Esophagus muscularis mucosa (tissue), 4 donors: ENCODE measurements around the gene CEP170B. TPM values are rescaled to one million over a fixed set of nuclear protein-coding genes. Genes with fewer than 3 reads are reported as not detected.

ENCODE experiments used
- DNase-seq: peaks from one replicate; pipeline ENCODE4 v3.0.0-alpha.2; 2017; ENCODE audit errors: extremely low spot score
- H3K27ac ChIP-seq, 4 donors: fragments of 200-600 bp; sonication (generic); replicated peaks in 1 of 4; 1 replicate in 3 of 4; 2 replicates in 1 of 4; pipeline ENCODE4 v1.5.1; 2016 to 2019; ENCODE audit warnings: mild to moderate bottlenecking in 1 of 4
- H3K27me3 ChIP-seq, 4 donors: fragments of 200-600 bp; sonication (generic); one replicate each; pipeline versions ENCODE4 v1.5.1 to v1.6.0; 2016 to 2019
- H3K36me3 ChIP-seq, 4 donors: fragments of 200-600 bp; sonication (generic); one replicate each; pipeline ENCODE4 v1.5.1; 2016 to 2019
- H3K4me1 ChIP-seq, 4 donors: fragments of 200-600 bp; sonication (generic); one replicate each; pipeline ENCODE4 v1.5.1; 2016 to 2019
- H3K4me3 ChIP-seq, 4 donors: fragments of 200-600 bp; sonication (generic); 1 replicate in 2 of 4; 2 replicates in 2 of 4; pipeline ENCODE4 v1.5.1; 2016 to 2019; ENCODE audit warnings: mild to moderate bottlenecking in 4 of 4, moderate library complexity in 1 of 4
- H3K9me3 ChIP-seq, 4 donors: fragments of 200-600 bp; sonication (generic); 1 replicate in 3 of 4; 2 replicates in 1 of 4; pipeline ENCODE4 v1.5.1; 2016 to 2019
- CTCF ChIP-seq, 3 experiments: fragments of 200-600 bp in 2 of 3; fragments of 450-650 bp in 1 of 3; sonication (generic) in 2 of 3; IDR thresholded peaks; one replicate each; pipeline ENCODE4 v1.5.1; 2017 to 2019; ENCODE audit warnings: antibody characterized with exemption in 3 of 3, mild to moderate bottlenecking in 2 of 3, moderate library complexity in 1 of 3
- EP300 ChIP-seq: sonication (generic); formaldehyde crosslinking; IDR thresholded peaks from one replicate; pipeline ENCODE4 v1.6.1; 2017; ENCODE audit warnings: antibody characterized with exemption
- POLR2A ChIP-seq: fragments of 450-650 bp; IDR thresholded peaks from one replicate; pipeline ENCODE4 v1.6.1; 2017; ENCODE audit warnings: antibody characterized with exemption, moderate library complexity, mild to moderate bottlenecking, low read depth
- POLR2AphosphoS5 ChIP-seq, 2 donors: sonication (generic); formaldehyde crosslinking; IDR thresholded peaks; one replicate each; pipeline ENCODE4 v1.6.1; 2017; ENCODE audit warnings: antibody characterized with exemption in 2 of 2
- WGBS: methylation state at CpG from one replicate; pipeline ENCODE4 v1.1.5; 2018; 5-methylcytosine and 5-hydroxymethylcytosine counted together
- intact Hi-C: fragments of 100-400 bp; cut with DNase I; formaldehyde crosslinking; loops from one replicate; pipeline ENCODE4 v1.15.1; 2023
- total RNA-seq, 4 donors: library from RNA; depleted of rRNA; stranded (reverse); fragments of >200 nt; gene quantifications; one replicate each; pipeline versions ENCODE4 v1.1.0 to v1.2.1, GENCODE V29; 2016

Gene CEP170B
- total RNA-seq, 4 donors from 2014 or later, result 24.1 to 70.6 (median 45.7) TPM

GRCh38 chr14:104885031-104885972, 20.2 kb downstream of the CEP170B start:
- WGBS, result 96% methylated on average over 15 of the region's 38 CpGs
- Histone ChIP-seq H3K27ac (no peak overlapping the region), H3K9me3 (no peaks in the 10 kb centered on the region), H3K27me3 (no peaks in the 10 kb centered on the region), H3K4me1 (peaks cover 0 to 3% (median 0%) of the 10 kb centered on the region in 4 donors), H3K36me3 (peaks cover 5 to 88% (median 70%) of the 10 kb centered on the region in 4 donors), H3K4me3 (no peak overlapping the region)
- TF ChIP-seq POLR2AphosphoS5 (IDR thresholded peaks at IDR 0.05) (no peak), POLR2A (no peak), CTCF (IDR thresholded peaks at IDR 0.05) (no peak), EP300 (no peak)
- DNase-seq, result no peak
- intact Hi-C loops, result no loop called here

GRCh38 chr14:104885973-104886689, 21.1 kb downstream of the CEP170B start:
- WGBS, result 83% methylated on average over 9 of the region's 40 CpGs
- H3K27ac ChIP-seq, result no peak overlapping the region
- peaks cover 0 to under 1% (median 0%) of the 10 kb centered on the region in 4 donors for H3K4me1 ChIP-seq
- no peak for TF ChIP-seq POLR2AphosphoS5 (IDR thresholded peaks at IDR 0.05)
- no peak for TF ChIP-seq EP300
- TF ChIP-seq POLR2A, result no peak
- TF ChIP-seq CTCF (IDR thresholded peaks at IDR 0.05), result no peak
- no peaks in the 10 kb centered on the region for H3K9me3 ChIP-seq
- H3K27me3 ChIP-seq, result no peaks in the 10 kb centered on the region
- H3K4me3 ChIP-seq, result no peak overlapping the region
- DNase-seq, result no peak
- peaks cover 5 to 80% (median 63%) of the 10 kb centered on the region in 4 donors for H3K36me3 ChIP-seq
- intact Hi-C loops, result no loop called here

GRCh38 chr14:104886690-104887622, 21.9 kb downstream of the CEP170B start:
- DNase-seq, result no peak

More at GRCh38 chr14:104886690-104887622, 21.9 kb downstream of the CEP170B start:
- H3K4me1 ChIP-seq, result no peaks in the 10 kb centered on the region
- 98% methylated on average over 13 of the region's 59 CpGs for WGBS
- peaks cover 5 to 73% (median 59%) of the 10 kb centered on the region in 4 donors for H3K36me3 ChIP-seq
- H3K9me3 ChIP-seq, result no peaks in the 10 kb centered on the region
- no peak overlapping the region for H3K4me3 ChIP-seq
- no peaks in the 10 kb centered on the region for H3K27me3 ChIP-seq
- intact Hi-C loops, result no loop called here
- TF ChIP-seq CTCF (IDR thresholded peaks at IDR 0.05), result no peak
- TF ChIP-seq EP300, result no peak
- no peak overlapping the region for H3K27ac ChIP-seq
